ENCODE data around the gene LIF.

Gene LIF

GRCh38 chr22:30193031-30193775 lies 53.4 kb downstream of the LIF start:
- no peak for DNase-seq

DNA sequence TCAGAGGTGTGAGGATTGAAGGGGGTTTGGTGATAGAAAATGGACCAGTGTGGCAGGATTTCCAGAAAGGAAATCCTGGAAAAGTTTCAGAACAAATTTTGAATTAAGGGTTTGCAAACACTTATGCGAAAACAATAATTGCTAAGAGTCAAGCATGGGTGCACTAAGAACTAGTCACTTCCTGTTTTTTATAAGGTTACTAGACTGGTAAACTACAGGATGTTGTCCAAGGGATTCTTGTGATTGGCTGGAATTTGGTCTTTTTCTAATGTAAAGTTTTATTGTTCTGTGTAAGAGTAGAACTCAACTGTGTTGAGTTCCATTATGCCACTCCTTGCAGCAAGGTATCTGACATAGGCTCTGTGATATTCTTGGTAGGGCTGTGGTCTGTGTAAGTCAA lies 54.1 kb downstream of the LIF start:
- DNase-seq, result no peak

- no peak for DNase-seq
Observed at GRCh38 chr22:30191040-30191701, 55.4 kb downstream of the LIF start.

- no peak for DNase-seq
Observed at GRCh38 chr22:30190574-30190973, 56.0 kb downstream of the LIF start.
